Neural cell (in vitro differentiated cells): ENCODE data around the gene TMEM132C.

Experiments used
- MXI1 ChIP-seq: fragments of 450-650 bp; conservative IDR thresholded peaks from 2 replicates; pipeline ENCODE4 v1.6.1; 2014; ENCODE audit warnings: antibody characterized with exemption, mild to moderate bottlenecking; ENCODE audit not compliant: poor library complexity, severe bottlenecking
- TF ChIP-seq, protein P1 (sequence below): fragments of 450-650 bp; IDR thresholded peaks from 2 replicates; pipeline ENCODE4 v1.5.1; 2014; ENCODE audit warnings: antibody characterized with exemption, mild to moderate bottlenecking, moderate library complexity; ENCODE audit not compliant: poor library complexity, severe bottlenecking

DNA sequence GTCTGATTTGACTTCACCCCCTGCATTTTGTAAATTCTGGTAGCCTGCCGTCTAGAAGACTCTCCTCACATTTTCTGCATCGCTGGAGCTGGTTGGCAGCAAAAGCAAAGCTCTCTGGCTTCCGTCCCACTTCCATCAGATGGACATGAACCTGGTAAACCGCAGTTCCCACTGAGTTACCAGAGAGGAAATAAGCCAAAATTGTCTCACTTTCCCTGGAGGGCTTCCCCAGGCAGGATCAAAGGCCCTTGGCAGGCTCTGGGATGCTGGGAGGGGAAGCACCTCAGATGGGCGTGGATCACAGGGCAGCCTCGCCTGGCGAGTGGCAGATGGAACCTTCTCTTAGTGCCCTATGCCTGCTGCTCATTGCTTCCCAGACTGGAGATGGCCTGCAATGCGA lies 243.5 kb downstream of the TMEM132C start:
- TF ChIP-seq, protein P1, sequence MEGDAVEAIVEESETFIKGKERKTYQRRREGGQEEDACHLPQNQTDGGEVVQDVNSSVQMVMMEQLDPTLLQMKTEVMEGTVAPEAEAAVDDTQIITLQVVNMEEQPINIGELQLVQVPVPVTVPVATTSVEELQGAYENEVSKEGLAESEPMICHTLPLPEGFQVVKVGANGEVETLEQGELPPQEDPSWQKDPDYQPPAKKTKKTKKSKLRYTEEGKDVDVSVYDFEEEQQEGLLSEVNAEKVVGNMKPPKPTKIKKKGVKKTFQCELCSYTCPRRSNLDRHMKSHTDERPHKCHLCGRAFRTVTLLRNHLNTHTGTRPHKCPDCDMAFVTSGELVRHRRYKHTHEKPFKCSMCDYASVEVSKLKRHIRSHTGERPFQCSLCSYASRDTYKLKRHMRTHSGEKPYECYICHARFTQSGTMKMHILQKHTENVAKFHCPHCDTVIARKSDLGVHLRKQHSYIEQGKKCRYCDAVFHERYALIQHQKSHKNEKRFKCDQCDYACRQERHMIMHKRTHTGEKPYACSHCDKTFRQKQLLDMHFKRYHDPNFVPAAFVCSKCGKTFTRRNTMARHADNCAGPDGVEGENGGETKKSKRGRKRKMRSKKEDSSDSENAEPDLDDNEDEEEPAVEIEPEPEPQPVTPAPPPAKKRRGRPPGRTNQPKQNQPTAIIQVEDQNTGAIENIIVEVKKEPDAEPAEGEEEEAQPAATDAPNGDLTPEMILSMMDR = no peak
- TF ChIP-seq MXI1 = no peak
